ENCODE results near the gene HS1BP3. TPM values are rescaled to one million over a fixed set of nuclear protein-coding genes. Genes with fewer than 3 reads are reported as not detected.

Gene HS1BP3
- total RNA-seq, 1 experiment from 2014 or later = 26.4 TPM

GRCh38 chr2:20614201-20615067, 36.5 kb downstream of the HS1BP3 start:
- TF ChIP-seq CTCF (IDR thresholded peaks at IDR 0.05; ENCODE audit: unreplicated experiment) = no peak
- peaks cover 54% of the 10 kb centered on the region for H3K4me1 Mint-ChIP-seq (ENCODE audit: low read depth, unreplicated experiment)
- BruUV-seq (replicated peaks) = TSS peak; percentile 89
- H3K36me3 Mint-ChIP-seq (ENCODE audit: insufficient read depth, unreplicated experiment) = peaks cover 24% of the 10 kb centered on the region
- intact Hi-C loops (cut with micrococcal nuclease; ENCODE audit: unreplicated experiment) = loop anchor here (1.0 kb wide), 1 partner anchor 21 kb away; no protein-coding TSS in a partner anchor
- H3K9me3 Mint-ChIP-seq (ENCODE audit: low read depth, unreplicated experiment) = no peaks in the 10 kb centered on the region
- H3K27me3 Mint-ChIP-seq (ENCODE audit: unreplicated experiment) = no peaks in the 10 kb centered on the region
- DNase-seq = peak; percentile 64
- CTCF ChIA-PET = interaction anchor here (0.5 to 1.9 kb wide), 3 partner anchors 10 to 675 kb away, joined by 3 to 5 read pairs (median 4); no protein-coding TSS in a partner anchor
- H3K27ac Mint-ChIP-seq (ENCODE audit: unreplicated experiment) = peak overlapping the region; percentile 64
- H3K4me3 Mint-ChIP-seq (ENCODE audit: low read depth, unreplicated experiment) = no peak overlapping the region

- Mint-ChIP-seq H3K4me3 (ENCODE audit: low read depth, unreplicated experiment) (no peak overlapping the region), H3K27me3 (ENCODE audit: unreplicated experiment) (no peaks in the 10 kb centered on the region), H3K4me1 (ENCODE audit: low read depth, unreplicated experiment) (peaks cover 54% of the 10 kb centered on the region), H3K27ac (ENCODE audit: unreplicated experiment) (peak overlapping the region; percentile 64), H3K36me3 (ENCODE audit: insufficient read depth, unreplicated experiment) (peaks cover 24% of the 10 kb centered on the region), H3K9me3 (ENCODE audit: low read depth, unreplicated experiment) (no peaks in the 10 kb centered on the region)
- BruUV-seq (replicated peaks) = no TSS peak
- DNase-seq = no peak
- intact Hi-C loops (cut with micrococcal nuclease; ENCODE audit: unreplicated experiment) = no loop called here
- CTCF ChIA-PET = interaction anchor here (1.0 to 1.9 kb wide), 2 partner anchors 11 to 21 kb away, joined by 3 to 4 read pairs; no protein-coding TSS in a partner anchor
- TF ChIP-seq CTCF (IDR thresholded peaks at IDR 0.05; ENCODE audit: unreplicated experiment) = no peak
These were observed 37.7 kb downstream of the HS1BP3 start for GRCh38 chr2:20612925-20613916.

- CTCF ChIA-PET = interaction anchor here (0.6 to 1.0 kb wide), 3 partner anchors 20 to 161 kb away, joined by 3 to 12 read pairs (median 6); no protein-coding TSS in a partner anchor
- no peak for TF ChIP-seq CTCF (IDR thresholded peaks at IDR 0.05; ENCODE audit: unreplicated experiment)
- intact Hi-C loops (cut with micrococcal nuclease; ENCODE audit: unreplicated experiment) = no loop called here
These were observed 39.0 kb downstream of the HS1BP3 start for GRCh38 chr2:20611844-20612356.

More at GRCh38 chr2:20611844-20612356, 39.0 kb downstream of the HS1BP3 start:
- peaks cover 11% of the 10 kb centered on the region for H3K36me3 Mint-ChIP-seq (ENCODE audit: insufficient read depth, unreplicated experiment)
- DNase-seq = no peak
- H3K4me3 Mint-ChIP-seq (ENCODE audit: low read depth, unreplicated experiment) = no peak overlapping the region
- H3K27me3 Mint-ChIP-seq (ENCODE audit: unreplicated experiment) = no peaks in the 10 kb centered on the region
- no peaks in the 10 kb centered on the region for H3K9me3 Mint-ChIP-seq (ENCODE audit: low read depth, unreplicated experiment)
- peak overlapping the region; percentile 62 for H3K27ac Mint-ChIP-seq (ENCODE audit: unreplicated experiment)
- BruUV-seq (replicated peaks) = no TSS peak
- peaks cover 43% of the 10 kb centered on the region for H3K4me1 Mint-ChIP-seq (ENCODE audit: low read depth, unreplicated experiment)
